HG03354 (cell line): ENCODE results near the gene ARHGAP23.

Experiments used
- ATAC-seq: cut with Tn5 transposase; IDR thresholded peaks from one replicate; pipeline ENCODE4 v1.9.1; 2021; ENCODE audit warnings: mild to moderate bottlenecking; ENCODE audit not compliant: unreplicated experiment, poor library complexity, severe bottlenecking

ARHGAP23 gene

GRCh38 chr17:38541281-38541680 lies 113.0 kb downstream of the ARHGAP23 start:
- ATAC-seq: no peak

- ATAC-seq: no peak
These were observed 114.0 kb downstream of the ARHGAP23 start for GRCh38 chr17:38542286-38542685.

DNA sequence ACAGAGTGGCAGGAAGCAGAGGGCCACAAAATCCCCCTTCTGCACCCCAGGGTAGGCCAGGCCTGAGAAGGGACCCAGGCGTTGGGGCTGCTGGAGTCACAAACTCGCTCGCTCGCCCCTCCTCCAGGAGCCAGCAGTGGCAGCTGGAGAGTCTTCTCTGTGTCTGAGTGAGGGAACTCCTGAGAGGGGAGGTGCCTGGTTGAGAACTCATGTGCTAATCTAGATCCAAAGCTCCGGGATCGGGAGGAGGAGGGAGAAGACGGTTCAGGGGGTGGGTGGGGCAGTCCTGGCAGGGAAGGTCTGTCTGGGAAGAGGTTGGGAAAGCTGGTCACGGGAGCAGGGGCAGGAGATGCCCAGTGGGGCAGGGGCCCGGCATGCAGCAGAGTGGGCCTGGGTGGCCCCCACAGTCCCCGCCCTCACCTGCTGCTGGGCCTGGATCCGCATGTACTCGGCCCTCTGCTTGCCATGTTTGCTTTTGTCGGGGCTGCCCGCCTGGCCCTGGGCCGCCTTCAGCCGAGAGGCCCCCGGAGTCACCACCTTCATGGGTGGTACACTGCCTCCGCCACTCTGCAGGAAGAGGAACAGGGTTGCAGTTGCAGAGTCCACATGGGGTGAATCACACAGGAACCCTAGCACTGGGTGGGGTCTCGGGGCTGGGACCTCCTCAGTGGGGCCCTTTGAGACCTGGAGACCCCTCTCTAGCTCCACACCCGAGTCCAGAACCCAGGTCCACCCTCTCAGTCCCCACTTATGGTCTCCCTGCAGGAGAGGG lies 115.3 kb downstream of the ARHGAP23 start:
- ATAC-seq: no peak

DNA sequence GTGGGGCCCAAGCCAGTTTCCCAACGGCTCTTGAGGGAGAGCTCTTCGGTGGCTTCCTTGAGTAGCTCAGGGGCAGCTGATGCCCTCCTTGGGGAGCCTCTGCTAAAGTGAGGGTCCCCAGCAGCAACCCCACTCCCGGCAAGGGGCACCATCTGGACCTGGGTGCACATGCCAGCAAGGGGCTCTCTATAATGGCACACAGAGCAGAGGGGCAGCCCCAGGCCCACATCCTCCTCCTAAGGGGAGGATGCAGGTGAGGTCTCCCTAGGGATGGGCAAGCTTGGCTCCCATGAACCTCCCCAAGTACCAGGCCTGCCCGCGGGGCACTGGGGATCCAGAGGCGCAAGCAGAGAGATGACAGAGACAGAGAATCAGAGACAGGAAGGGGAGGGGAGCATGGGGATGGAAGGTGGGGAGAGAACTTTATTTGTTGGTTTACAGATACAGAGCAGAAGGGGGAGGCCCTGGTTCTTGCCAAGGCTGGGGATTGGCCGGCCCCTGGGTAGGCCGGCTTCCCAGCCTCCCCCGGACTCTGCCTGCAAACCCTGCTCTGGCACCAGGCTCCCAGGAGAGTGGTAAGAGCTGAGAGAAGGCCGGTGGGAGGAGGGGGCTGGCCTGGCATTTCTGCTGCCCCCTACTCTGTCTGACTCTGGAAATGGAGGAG lies 116.0 kb downstream of the ARHGAP23 start:
- ATAC-seq: no peak

GRCh38 chr17:38544839-38545209 lies 116.6 kb downstream of the ARHGAP23 start:
- no peak for ATAC-seq

DNA sequence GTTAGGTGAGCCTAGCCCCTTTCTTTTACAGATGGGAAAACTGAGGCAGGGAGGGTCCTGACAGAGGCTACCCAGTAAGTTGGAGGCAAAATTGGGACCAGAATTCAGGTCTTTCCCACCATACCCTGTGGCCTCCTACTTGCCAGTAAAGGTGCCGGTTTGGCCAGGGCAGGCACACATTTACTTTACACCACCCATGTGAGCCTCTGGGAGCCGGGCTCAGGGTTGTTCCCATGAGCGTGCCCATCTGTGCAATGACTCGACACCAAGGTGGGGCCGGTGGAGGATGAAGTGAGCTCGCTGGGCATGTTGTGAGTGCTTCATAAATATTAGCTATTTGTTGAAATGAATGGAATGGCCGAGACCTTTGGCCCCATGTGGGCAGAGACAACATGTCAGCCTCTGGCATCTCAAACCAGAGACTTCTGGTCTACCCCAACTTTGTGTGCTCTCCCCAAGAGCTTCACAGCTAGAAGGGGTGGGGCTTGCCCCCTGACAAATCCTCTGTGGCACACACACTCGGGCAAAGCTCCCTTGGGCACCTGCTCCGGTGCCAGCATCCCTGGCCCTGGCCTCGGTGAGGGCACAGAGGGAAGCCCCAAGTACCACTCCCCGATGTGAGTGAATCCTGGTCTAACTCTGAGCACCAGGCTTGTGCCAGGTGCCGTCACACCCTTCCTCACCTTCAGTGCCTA lies 117.4 kb downstream of the ARHGAP23 start:
- ATAC-seq: no peak

GRCh38 chr17:38546396-38546795 lies 118.1 kb downstream of the ARHGAP23 start:
- ATAC-seq: no peak

DNA sequence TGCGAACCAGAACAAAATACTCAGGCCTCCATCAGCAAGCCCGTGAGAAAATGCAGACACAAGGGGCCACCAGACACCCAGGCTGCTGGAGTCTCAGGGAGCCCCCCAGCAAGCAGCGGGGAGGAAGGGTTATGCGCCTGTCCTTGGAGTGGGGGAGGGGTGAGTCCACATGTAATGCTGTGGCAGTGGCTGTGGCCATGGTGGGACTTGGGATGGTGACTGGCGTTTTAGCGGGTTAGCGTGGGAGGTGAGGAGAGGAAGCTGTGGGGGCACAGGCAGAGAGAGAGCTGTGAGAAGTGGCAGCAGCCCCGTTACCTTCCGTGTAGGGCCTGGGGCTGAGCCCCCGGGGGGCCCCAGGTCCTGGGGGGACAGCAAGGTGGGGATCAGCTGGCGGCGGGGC lies 119.2 kb downstream of the ARHGAP23 start:
- ATAC-seq: no peak

GRCh38 chr17:38549285-38549684 lies 121.0 kb downstream of the ARHGAP23 start:
- no peak for ATAC-seq

GRCh38 chr17:38550661-38551060 lies 122.4 kb downstream of the ARHGAP23 start:
- ATAC-seq: no peak

DNA sequence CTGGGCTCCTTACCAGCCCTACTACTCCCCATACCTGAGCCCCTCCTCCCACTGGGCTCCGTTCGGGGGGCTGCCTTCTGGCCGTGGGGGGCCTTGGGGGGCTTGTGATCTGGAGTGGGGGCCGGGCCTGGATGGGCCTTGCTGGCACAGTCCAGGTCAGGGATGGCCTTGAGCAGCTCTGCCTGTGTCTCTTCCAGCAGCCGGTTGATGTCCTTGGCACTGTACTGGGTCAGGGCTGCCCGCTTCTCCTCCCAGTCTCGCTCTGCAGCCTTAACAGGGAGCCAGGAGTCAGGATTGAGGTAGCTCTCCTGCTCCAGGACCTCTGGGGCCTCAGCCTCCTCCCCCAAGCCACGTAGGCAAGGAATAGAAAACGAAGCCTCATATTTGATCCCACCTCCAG lies 122.9 kb downstream of the ARHGAP23 start:
- ATAC-seq: no peak

DNA sequence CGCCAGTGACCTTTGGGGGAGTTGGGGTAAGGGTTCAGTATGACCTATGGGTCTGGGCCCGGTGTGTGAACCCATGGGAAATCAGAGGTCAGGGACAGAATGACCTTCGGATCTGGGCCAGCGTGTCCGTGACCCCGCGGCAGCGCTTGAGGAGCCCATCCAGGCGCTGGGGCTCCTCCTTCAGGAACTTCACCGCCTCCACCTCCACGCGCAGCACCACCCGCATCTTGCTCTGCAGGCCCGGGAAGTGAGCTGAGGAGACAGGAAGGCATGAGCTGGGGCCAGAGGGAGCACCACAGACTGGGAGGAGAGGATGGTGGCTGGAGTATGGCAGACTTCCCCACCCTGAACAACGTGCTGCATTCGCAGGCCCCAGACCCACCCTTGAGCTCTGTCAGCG lies 124.1 kb downstream of the ARHGAP23 start:
- no peak for ATAC-seq

- ATAC-seq: no peak
These were observed 126.4 kb downstream of the ARHGAP23 start for GRCh38 chr17:38554430-38555350.

GRCh38 chr17:38556239-38556638 lies 128.0 kb downstream of the ARHGAP23 start:
- ATAC-seq: no peak

DNA sequence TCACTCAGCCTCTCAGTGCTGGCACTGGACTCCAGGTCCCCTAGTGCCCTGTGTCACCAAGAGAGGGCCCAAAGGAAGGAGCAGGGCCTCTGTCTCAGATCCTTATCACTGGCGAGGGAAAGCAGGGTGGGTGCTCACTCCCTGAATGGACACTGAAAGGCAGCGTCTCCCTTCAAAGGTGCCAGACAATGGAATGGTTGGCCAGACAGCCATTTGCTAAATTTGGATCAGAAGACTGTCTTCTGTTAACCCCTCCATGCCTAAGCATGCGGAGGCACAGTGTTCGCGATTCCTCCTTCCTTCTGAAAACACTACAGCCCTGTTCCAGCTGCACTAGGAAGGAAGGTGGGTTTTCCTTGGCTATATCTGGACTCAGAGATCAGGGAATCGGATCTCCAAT lies 129.1 kb downstream of the ARHGAP23 start:
- no peak for ATAC-seq

DNA sequence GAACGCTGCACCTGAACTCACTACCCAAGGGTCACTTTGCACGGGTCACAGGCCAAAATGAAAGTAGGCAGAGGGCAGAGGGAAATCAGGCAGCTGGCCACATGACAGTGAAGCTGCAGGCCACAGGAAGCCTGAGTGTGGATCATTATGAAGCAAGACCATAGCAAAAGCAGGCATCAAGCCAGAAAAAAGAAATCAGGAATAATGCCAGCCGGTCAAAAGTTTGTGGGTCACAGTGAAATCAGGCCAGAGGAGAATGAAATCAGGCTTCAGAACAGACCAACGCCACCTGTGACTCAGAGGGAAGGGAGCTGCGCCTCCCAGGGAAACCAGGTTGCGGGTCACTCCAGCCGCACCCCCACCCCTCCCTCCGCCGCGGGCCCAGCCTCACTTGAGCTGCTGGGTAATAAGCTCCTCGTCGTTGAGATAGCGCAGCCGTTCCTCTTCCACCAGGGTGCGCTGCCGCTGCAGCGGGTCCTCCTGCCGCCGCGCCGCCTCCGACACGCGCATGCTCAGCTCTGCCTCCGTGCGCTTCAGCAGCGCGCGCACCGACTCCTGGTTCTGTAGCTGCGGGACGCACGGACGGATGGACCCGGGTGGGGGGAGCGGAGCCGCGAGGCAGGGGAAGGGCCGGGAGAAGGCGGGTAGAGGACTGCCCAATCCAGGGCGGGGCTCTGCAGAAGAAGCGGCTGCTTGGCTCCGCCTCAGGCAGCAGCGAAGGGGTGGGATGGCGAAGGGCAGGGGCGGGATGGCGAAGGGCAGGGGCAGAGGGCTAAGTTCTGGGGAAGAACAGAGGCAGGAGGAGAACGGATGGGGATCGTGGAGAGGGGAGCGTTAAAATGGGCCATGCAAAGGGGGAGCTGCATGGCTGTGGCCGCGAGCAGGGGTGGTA lies 129.8 kb downstream of the ARHGAP23 start:
- peak; percentile 64 for ATAC-seq

DNA sequence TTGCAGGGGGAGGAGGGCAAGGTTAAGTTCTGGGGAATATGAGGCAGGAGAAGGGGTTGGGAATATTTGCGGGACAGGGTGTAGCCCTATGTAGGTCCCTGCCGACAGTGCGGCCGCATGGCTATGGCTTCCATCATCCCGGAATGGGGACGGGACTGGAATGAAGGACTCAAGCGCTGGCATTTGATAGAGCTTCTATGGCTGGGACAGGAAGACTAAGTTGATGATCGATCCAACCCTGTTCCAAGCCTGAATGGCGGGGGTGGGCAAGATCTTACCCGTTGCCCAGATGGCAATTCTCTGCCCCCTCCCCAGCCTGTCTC lies 130.4 kb downstream of the ARHGAP23 start:
- ATAC-seq: peak; percentile 32

DNA sequence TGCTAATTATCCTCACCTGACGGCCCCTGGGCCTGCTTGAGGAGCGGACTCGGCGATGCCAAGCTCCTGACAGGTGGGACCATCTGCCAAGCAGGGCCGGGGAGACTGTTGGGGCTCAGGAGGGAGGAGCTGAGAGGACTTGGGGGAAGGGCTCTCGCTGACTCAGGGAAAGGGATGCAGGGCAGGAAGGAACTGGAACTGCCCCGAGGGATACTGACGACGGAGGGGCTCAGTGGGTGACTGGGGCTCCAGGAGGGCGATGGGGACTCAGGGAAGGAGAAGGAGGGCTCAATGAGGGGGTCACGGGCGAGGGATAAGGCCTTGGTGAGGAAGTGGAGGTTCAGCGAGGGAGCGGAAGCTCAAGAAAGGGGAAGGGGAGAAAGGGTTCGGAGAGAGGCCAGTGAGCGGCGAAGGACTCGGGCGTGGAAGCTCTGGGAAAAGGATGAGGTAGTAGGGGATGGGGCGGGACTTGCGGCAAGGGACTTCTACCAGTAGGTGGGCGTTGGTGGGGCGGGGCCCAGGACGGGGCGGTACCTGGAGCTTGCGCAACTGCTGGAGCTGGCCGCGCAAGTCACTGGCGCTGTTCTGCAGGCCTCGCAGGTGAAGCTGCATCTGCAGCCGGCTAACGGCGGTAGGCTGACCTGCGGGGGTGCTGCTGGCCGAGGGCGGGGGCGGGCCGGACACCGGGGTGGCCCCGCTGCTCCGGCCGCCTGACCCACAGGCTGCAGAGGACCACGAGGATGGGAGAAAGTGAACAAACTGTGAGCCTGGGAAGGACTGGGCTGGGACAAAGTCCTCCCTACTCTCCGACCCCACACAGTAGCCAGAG lies 131.0 kb downstream of the ARHGAP23 start:
- peak; percentile 79 for ATAC-seq
